ENCODE data around the gene KAZN. TPM values are rescaled to one million over a fixed set of nuclear protein-coding genes. Genes with fewer than 3 reads are reported as not detected.

KAZN gene
- total and polyA plus RNA-seq, 8 donors = 11.1 to 37.5 (median 30.2) TPM

DNA sequence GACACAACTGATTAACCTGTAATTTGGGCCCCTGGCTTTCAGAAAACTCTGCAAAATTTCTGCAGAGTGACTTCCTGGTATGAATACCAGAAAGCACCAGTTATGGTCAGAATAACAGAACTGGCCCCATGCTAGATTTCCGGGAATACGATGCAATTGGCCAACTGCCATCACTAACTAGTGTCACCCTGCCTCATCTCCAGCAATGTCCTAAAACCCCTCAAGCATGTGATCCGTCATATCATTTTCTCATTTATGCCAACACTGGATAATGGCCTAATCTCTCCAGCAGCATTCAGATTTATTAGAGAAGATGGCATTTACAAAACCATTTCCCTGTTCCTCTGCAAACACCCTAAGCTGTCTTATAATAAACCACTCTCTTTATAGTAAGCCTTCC is 15.4 kb downstream of the KAZN start:
- no peak overlapping the region for H3K4me3 ChIP-seq
- no peaks in the 10 kb centered on the region for H3K4me1 ChIP-seq
- ATAC-seq (no peak), DNase-seq (no peak)
- intact Hi-C loops (cut with DNase I) = no loop called here
- no peaks in the 10 kb centered on the region for H3K27me3 ChIP-seq
- no peaks in the 10 kb centered on the region for H3K9me3 ChIP-seq
- H3K27ac ChIP-seq = no peak overlapping the region
- TF ChIP-seq, protein P1, sequence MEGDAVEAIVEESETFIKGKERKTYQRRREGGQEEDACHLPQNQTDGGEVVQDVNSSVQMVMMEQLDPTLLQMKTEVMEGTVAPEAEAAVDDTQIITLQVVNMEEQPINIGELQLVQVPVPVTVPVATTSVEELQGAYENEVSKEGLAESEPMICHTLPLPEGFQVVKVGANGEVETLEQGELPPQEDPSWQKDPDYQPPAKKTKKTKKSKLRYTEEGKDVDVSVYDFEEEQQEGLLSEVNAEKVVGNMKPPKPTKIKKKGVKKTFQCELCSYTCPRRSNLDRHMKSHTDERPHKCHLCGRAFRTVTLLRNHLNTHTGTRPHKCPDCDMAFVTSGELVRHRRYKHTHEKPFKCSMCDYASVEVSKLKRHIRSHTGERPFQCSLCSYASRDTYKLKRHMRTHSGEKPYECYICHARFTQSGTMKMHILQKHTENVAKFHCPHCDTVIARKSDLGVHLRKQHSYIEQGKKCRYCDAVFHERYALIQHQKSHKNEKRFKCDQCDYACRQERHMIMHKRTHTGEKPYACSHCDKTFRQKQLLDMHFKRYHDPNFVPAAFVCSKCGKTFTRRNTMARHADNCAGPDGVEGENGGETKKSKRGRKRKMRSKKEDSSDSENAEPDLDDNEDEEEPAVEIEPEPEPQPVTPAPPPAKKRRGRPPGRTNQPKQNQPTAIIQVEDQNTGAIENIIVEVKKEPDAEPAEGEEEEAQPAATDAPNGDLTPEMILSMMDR (IDR thresholded peaks at IDR 0.05) = no peak
- no peaks in the 10 kb centered on the region for H3K36me3 ChIP-seq

DNA sequence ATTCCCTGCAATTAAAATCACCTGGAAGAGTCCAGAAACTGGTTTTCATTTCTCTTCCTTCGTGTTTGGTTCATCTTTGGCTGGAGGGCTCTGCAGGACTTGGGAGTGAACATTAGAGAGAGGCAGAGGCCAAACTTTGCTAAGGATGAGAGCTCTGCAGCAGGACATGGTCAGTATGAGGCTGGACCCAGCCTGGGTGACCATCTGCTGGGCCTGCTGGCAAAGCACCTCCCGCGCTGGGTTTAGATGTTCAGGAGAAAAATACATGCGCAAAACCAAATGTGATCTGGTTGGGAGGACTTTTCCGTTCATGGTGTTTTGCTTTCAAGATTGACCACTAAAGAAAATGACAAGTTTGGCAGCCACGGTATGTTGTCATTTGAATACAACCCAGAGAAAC is 15.9 kb downstream of the KAZN start:
- Histone ChIP-seq H3K9me3 (no peaks in the 10 kb centered on the region), H3K4me3 (no peak overlapping the region), H3K36me3 (no peaks in the 10 kb centered on the region), H3K27ac (no peak overlapping the region), H3K4me1 (no peaks in the 10 kb centered on the region), H3K27me3 (no peaks in the 10 kb centered on the region)
- TF ChIP-seq, protein P1 (IDR thresholded peaks at IDR 0.05) = no peak
- intact Hi-C loops (cut with DNase I) = no loop called here
- DNase-seq (no peak), ATAC-seq (no peak)

GRCh38 chr1:14615549-14616218 is 17.2 kb downstream of the KAZN start:
- no peaks in the 10 kb centered on the region for H3K36me3 ChIP-seq
- no peak for ATAC-seq
- H3K4me3 ChIP-seq = no peak overlapping the region
- H3K27ac ChIP-seq = no peak overlapping the region
- no peaks in the 10 kb centered on the region for H3K27me3 ChIP-seq
- DNase-seq = no peak
- TF ChIP-seq, protein P1 (IDR thresholded peaks at IDR 0.05) = no peak
- no peaks in the 10 kb centered on the region for H3K9me3 ChIP-seq
- H3K4me1 ChIP-seq = no peaks in the 10 kb centered on the region
- intact Hi-C loops (cut with DNase I) = no loop called here

DNA sequence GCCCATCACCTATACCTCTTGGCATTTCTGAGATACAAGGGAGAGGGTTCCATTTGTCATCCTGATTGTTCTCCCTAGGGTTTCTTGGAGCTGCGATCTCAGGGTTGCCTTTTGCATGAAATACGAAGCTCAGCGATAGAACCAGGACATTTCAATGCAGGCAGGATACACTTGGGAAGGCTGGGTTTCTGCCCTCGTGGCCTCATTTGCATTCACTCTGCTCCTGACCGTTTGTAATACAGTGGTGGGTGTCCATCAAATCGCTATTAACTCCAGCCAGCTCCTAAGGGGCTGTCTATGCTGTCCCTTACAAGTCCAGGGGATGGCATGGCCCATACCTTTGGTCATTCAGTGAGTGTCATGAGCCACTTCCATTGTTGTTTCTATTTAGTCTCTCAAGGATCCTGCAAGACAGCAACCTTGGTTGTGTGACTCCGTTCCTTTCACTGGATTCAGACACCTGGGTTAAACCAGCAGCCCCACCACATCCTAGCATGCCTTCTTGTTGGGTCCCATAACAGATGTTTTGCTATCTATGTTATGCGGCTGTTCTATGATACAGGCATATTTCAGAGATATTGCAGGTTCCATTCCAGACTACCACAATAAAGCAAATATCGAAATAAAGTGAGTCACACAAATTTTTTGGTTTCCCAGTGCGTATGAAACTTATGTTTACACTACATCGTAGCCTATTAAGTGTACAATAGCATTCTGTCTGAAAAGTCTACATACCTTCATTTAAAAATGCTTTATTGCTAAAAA is 18.3 kb downstream of the KAZN start:
- H3K27me3 ChIP-seq = no peaks in the 10 kb centered on the region
- H3K9me3 ChIP-seq = no peaks in the 10 kb centered on the region
- intact Hi-C loops (cut with DNase I) = no loop called here
- H3K4me1 ChIP-seq = no peaks in the 10 kb centered on the region
- TF ChIP-seq, protein P1 (IDR thresholded peaks at IDR 0.05) = no peak
- DNase-seq (no peak), ATAC-seq (no peak)
- H3K4me3 ChIP-seq = no peak overlapping the region
- no peaks in the 10 kb centered on the region for H3K36me3 ChIP-seq
- H3K27ac ChIP-seq = no peak overlapping the region

- Histone ChIP-seq H3K36me3 (no peaks in the 10 kb centered on the region), H3K27me3 (no peaks in the 10 kb centered on the region), H3K27ac (no peak overlapping the region), H3K4me1 (no peaks in the 10 kb centered on the region), H3K9me3 (no peaks in the 10 kb centered on the region), H3K4me3 (no peak overlapping the region)
- no peak for DNase-seq
- ATAC-seq = no peak
- intact Hi-C loops (cut with DNase I) = no loop called here
- TF ChIP-seq, protein P1 (IDR thresholded peaks at IDR 0.05) = no peak
Observed at GRCh38 chr1:14617791-14618190, 19.3 kb downstream of the KAZN start.

Measured in left lung (tissue), 10 donors.